H9 (cell line): ENCODE measurements around the gene IFFO2. TPM values are rescaled to one million over a fixed set of nuclear protein-coding genes. Genes with fewer than 3 reads are reported as not detected.

Source experiments
- DNase-seq: peaks from one replicate; pipeline ENCODE4 v3.0.0-alpha.2; 2017
- H2AFZ ChIP-seq: one replicate; pipeline ENCODE4 v1.6.1; 2013; ENCODE audit warnings: mild to moderate bottlenecking, low read length, control low read depth, moderate library complexity
- H2AK5ac ChIP-seq: 2 replicates; pipeline ENCODE4 v1.6.1; 2013; ENCODE audit warnings: low read length, control low read depth, mixed read lengths; ENCODE audit not compliant: insufficient read length
- H2BK120ac ChIP-seq: one replicate; pipeline ENCODE4 v1.6.1; 2013; ENCODE audit warnings: low read depth, mild to moderate bottlenecking, low read length, control low read depth, inconsistent platforms; ENCODE audit not compliant: poor library complexity, severe bottlenecking
- H2BK12ac ChIP-seq: 2 replicates; pipeline ENCODE4 v1.6.1; 2013; ENCODE audit warnings: low read length, control low read depth, mixed read lengths, low read depth; ENCODE audit not compliant: insufficient read length
- H2BK15ac ChIP-seq: 2 replicates; pipeline ENCODE4 v1.6.1; 2013; ENCODE audit warnings: low read depth, low read length, control low read depth
- H2BK20ac ChIP-seq: one replicate; pipeline ENCODE4 v1.6.1; 2013; ENCODE audit warnings: low read depth, mild to moderate bottlenecking, low read length, control low read depth, inconsistent platforms; ENCODE audit not compliant: poor library complexity, severe bottlenecking
- H2BK5ac ChIP-seq: 2 replicates; pipeline ENCODE4 v1.6.1; 2013; ENCODE audit warnings: low read length, control low read depth, mixed read lengths; ENCODE audit not compliant: insufficient read length
- H3K14ac ChIP-seq: 2 replicates; pipeline ENCODE4 v1.6.1; 2013; ENCODE audit warnings: low read length, control low read depth; ENCODE audit not compliant: insufficient read depth
- H3K18ac ChIP-seq: 2 replicates; pipeline ENCODE4 v1.6.1; 2013; ENCODE audit warnings: low read depth, mild to moderate bottlenecking, mixed read lengths, low read length, control low read depth; ENCODE audit not compliant: insufficient read length
- H3K23ac ChIP-seq: 2 replicates; pipeline ENCODE4 v1.6.1; 2013; ENCODE audit warnings: low read length, control low read depth, mixed read lengths, low read depth; ENCODE audit not compliant: insufficient read length
- H3K23me2 ChIP-seq: 2 replicates; pipeline ENCODE4 v1.6.1; 2013; ENCODE audit warnings: low read depth, mild to moderate bottlenecking, mixed read lengths, low read length, control low read depth; ENCODE audit not compliant: insufficient read length, poor library complexity, severe bottlenecking
- H3K27ac ChIP-seq: 2 replicates; pipeline ENCODE4 v1.5.1; 2013; ENCODE audit warnings: low read length, control low read depth, mixed read lengths, low read depth; ENCODE audit not compliant: insufficient read length
- H3K27me3 ChIP-seq: 2 replicates; pipeline ENCODE4 v1.6.1; 2013; ENCODE audit warnings: low read length, control low read depth, inconsistent platforms; ENCODE audit not compliant: insufficient read depth
- H3K4ac ChIP-seq: 2 replicates; pipeline ENCODE4 v1.6.1; 2013; ENCODE audit warnings: low read depth, mild to moderate bottlenecking, control low read depth, inconsistent platforms, low read length, moderate library complexity
- H3K4me1 ChIP-seq: 2 replicates; pipeline ENCODE4 v1.6.1; 2013; ENCODE audit warnings: low read length, control low read depth, inconsistent platforms; ENCODE audit not compliant: insufficient read depth
- H3K4me2 ChIP-seq: 2 replicates; pipeline ENCODE4 v1.6.1; 2013; ENCODE audit warnings: low read length, control low read depth, mixed read lengths; ENCODE audit not compliant: insufficient read length, insufficient read depth
- H3K56ac ChIP-seq: 2 replicates; pipeline ENCODE4 v1.6.1; 2013; ENCODE audit warnings: low read depth, mild to moderate bottlenecking, mixed read lengths, low read length, control low read depth; ENCODE audit not compliant: insufficient read length
- H3K79me1 ChIP-seq: 2 replicates; pipeline ENCODE4 v1.6.1; 2013; ENCODE audit warnings: low read depth, mild to moderate bottlenecking, moderate library complexity, low read length, control low read depth, inconsistent platforms; ENCODE audit not compliant: insufficient read depth, poor library complexity, severe bottlenecking
- H3K79me2 ChIP-seq: 2 replicates; pipeline ENCODE4 v1.6.1; 2013; ENCODE audit warnings: low read length, control low read depth, inconsistent platforms; ENCODE audit not compliant: insufficient read depth
- H3K9ac ChIP-seq: 2 replicates; pipeline ENCODE4 v1.6.1; 2013; ENCODE audit warnings: low read length, control low read depth, mixed read lengths; ENCODE audit not compliant: insufficient read length; ENCODE audit errors: extremely low read depth
- H3K9me3 ChIP-seq: one replicate; pipeline ENCODE4 v1.6.1; 2013; ENCODE audit warnings: low read depth, low read length, inconsistent platforms; ENCODE audit not compliant: control insufficient read depth
- H3T11ph ChIP-seq: one replicate; pipeline ENCODE4 v1.6.1; 2013; ENCODE audit warnings: mild to moderate bottlenecking, low read length, control low read depth, inconsistent platforms
- H4K20me1 ChIP-seq: one replicate; pipeline ENCODE4 v1.6.1; 2013; ENCODE audit not compliant: control insufficient read depth, insufficient read length, insufficient read depth
- H4K5ac ChIP-seq: 2 replicates; pipeline ENCODE4 v1.6.1; 2013; ENCODE audit warnings: low read depth, mild to moderate bottlenecking, mixed read lengths, low read length, control low read depth; ENCODE audit not compliant: insufficient read length
- H4K8ac ChIP-seq: replicated peaks from 2 replicates; pipeline ENCODE4 v1.6.1; 2013; ENCODE audit warnings: low read length, control low read depth, mixed read lengths, low read depth; ENCODE audit not compliant: insufficient read length
- H4K91ac ChIP-seq: 2 replicates; pipeline ENCODE4 v1.6.1; 2013; ENCODE audit warnings: low read depth, mild to moderate bottlenecking, moderate library complexity, mixed read lengths, low read length, control low read depth; ENCODE audit not compliant: insufficient read length
- H3K27ac Mint-ChIP-seq, 3 experiments: 2 replicates in 2 of 3; 3 replicates in 1 of 3; pipeline ENCODE4 v1.8.0; 2020 to 2021; ENCODE audit warnings: mixed read lengths in 3 of 3, mild to moderate bottlenecking in 1 of 3, moderate library complexity in 1 of 3
- H3K27me3 Mint-ChIP-seq: 2 replicates; pipeline ENCODE4 v1.8.0; 2021; ENCODE audit warnings: low read depth, mild to moderate bottlenecking, moderate library complexity, mixed read lengths
- H3K36me3 Mint-ChIP-seq, 3 experiments: 2 replicates in 2 of 3; 3 replicates in 1 of 3; pipeline ENCODE4 v1.8.0; 2020 to 2021; ENCODE audit warnings: low read depth in 3 of 3, mixed read lengths in 3 of 3; ENCODE audit not compliant: insufficient read depth in 1 of 3
- H3K4me1 Mint-ChIP-seq, 2 experiments: 2 replicates each; pipeline ENCODE4 v1.8.0; 2020; ENCODE audit warnings: mixed read lengths in 2 of 2
- H3K4me3 Mint-ChIP-seq, 2 experiments: 2 replicates in 1 of 2; 3 replicates in 1 of 2; pipeline ENCODE4 v1.8.0; 2020 to 2021; ENCODE audit warnings: mild to moderate bottlenecking in 2 of 2, mixed read lengths in 2 of 2, moderate library complexity in 1 of 2
- H3K9me3 Mint-ChIP-seq, 2 experiments: 2 replicates in 1 of 2; 3 replicates in 1 of 2; pipeline ENCODE4 v1.8.0; 2020; ENCODE audit warnings: mild to moderate bottlenecking in 2 of 2, mixed read lengths in 2 of 2, moderate library complexity in 1 of 2
- CTCF ChIP-seq: fragments of 200-600 bp; sonication (generic); conservative IDR thresholded peaks from 3 replicates; pipeline ENCODE4 v1.8.0; 2021; ENCODE audit warnings: antibody characterized with exemption, mild to moderate bottlenecking
- WGBS: extraction: QIAGEN DNeasy Blood & Tissue Kit; methylation state at CpG from one replicate; pipeline ENCODE4 v1.1.7; 2013; ENCODE audit warnings: missing lambda C conversion rate, low lambda C conversion rate, mixed read lengths; ENCODE audit not compliant: insufficient read length; ENCODE audit errors: extremely low coverage; 5-methylcytosine and 5-hydroxymethylcytosine counted together
- total RNA-seq: library from RNA; stranded (reverse); gene quantifications from 2 replicates; pipeline ENCODE4 v1.2.1, GENCODE V29; 2021

IFFO2 gene
- total RNA-seq, 1 experiment from 2014 or later, result 3.6 TPM

- Histone ChIP-seq H4K5ac (no peak overlapping the region), H3T11ph (no peak overlapping the region), H2BK120ac (no peak overlapping the region), H3K56ac (no peak overlapping the region), H3K23me2 (no peaks in the 10 kb centered on the region), H2AK5ac (no peak overlapping the region), H3K4ac (no peak overlapping the region), H3K9me3 (no peaks in the 10 kb centered on the region), H2BK5ac (no peak overlapping the region), H4K8ac (no peak overlapping the region), H3K27ac (no peak overlapping the region), H4K91ac (no peak overlapping the region), H3K4me2 (no peak overlapping the region), H2BK12ac (no peak overlapping the region), H4K20me1 (no peaks in the 10 kb centered on the region), H3K4me1 (no peaks in the 10 kb centered on the region), H3K9ac (no peak overlapping the region), H2BK15ac (no peak overlapping the region), H3K79me2 (no peaks in the 10 kb centered on the region), H3K27me3 (no peaks in the 10 kb centered on the region), H2AFZ (no peak overlapping the region), H3K23ac (no peak overlapping the region), H3K14ac (no peak overlapping the region), H3K18ac (no peak overlapping the region), H3K79me1 (no peaks in the 10 kb centered on the region), H2BK20ac (no peak overlapping the region)
- H3K36me3 Mint-ChIP-seq, result peaks cover 4 to 21% (median 12%) of the 10 kb centered on the region in 3 experiments; a peak in 5 of 7 replicates
- no CpG with 5 or more reads among the region's 1 CpG for WGBS
- no peak overlapping the region for H3K4me3 Mint-ChIP-seq
- H3K27me3 Mint-ChIP-seq, result no peaks in the 10 kb centered on the region
- H3K4me1 Mint-ChIP-seq, result no peaks in the 10 kb centered on the region
- no peak for TF ChIP-seq CTCF
- no peak for DNase-seq
- peak overlapping the region in 1 of 3 experiments; percentile 80; a peak in 2 of 7 replicates for H3K27ac Mint-ChIP-seq
- no peaks in the 10 kb centered on the region for H3K9me3 Mint-ChIP-seq
Observed at GRCh38 chr1:18886003-18886335, 70.5 kb downstream of the IFFO2 start.
